ENCODE measurements around the gene HSD17B12. TPM values are rescaled to one million over a fixed set of nuclear protein-coding genes. Genes with fewer than 3 reads are reported as not detected.
"Not testable (repeated sequence)": the region's sequence is repeated elsewhere in the genome, so short reads cannot be mapped to it uniquely, and the experiment has no call there.

HSD17B12 gene
- total RNA-seq = 66.7 TPM

- peak; percentile 99 for DNase-seq
Measured at GRCh38 chr11:43680521-43681400, at the start of gene HSD17B12. Gene HSD17B12, plus strand, starts transcription at chr11:43680738. Its CDS starts 90 bp downstream, at chr11:43680828.

- DNase-seq = no peak
Measured at GRCh38 chr11:43631732-43632131, 48.8 kb upstream of the HSD17B12 start.

- DNase-seq = no peak
Measured at GRCh38 chr11:43632181-43632580, 48.4 kb upstream of the HSD17B12 start.

- no peak for DNase-seq
Measured at GRCh38 chr11:43638717-43639116, 41.8 kb upstream of the HSD17B12 start.

GRCh38 chr11:43639224-43639623 lies 41.3 kb upstream of the HSD17B12 start:
- DNase-seq = no peak

- no peak for DNase-seq
Measured at GRCh38 chr11:43639920-43640319, 40.6 kb upstream of the HSD17B12 start.

- peak; percentile 77 for DNase-seq
Measured at GRCh38 chr11:43643898-43644620, 36.5 kb upstream of the HSD17B12 start.

GRCh38 chr11:43644621-43645299 lies 35.8 kb upstream of the HSD17B12 start:
- no peak for DNase-seq

GRCh38 chr11:43646767-43647166 lies 33.8 kb upstream of the HSD17B12 start:
- DNase-seq = no peak

- DNase-seq = no peak
Measured at GRCh38 chr11:43648888-43649287, 31.6 kb upstream of the HSD17B12 start.

- DNase-seq = no peak
Measured at GRCh38 chr11:43649501-43649900, 31.0 kb upstream of the HSD17B12 start.

GRCh38 chr11:43649921-43650320 lies 30.6 kb upstream of the HSD17B12 start:
- DNase-seq = no peak

GRCh38 chr11:43663018-43663417 lies 17.5 kb upstream of the HSD17B12 start:
- DNase-seq = not testable (repeated sequence)

- DNase-seq = no peak
Measured at GRCh38 chr11:43664295-43664694, 16.2 kb upstream of the HSD17B12 start.

GRCh38 chr11:43671284-43671683 lies 9.3 kb upstream of the HSD17B12 start:
- not testable (repeated sequence) for DNase-seq

GRCh38 chr11:43674560-43674959 lies 6.0 kb upstream of the HSD17B12 start:
- DNase-seq = no peak

GRCh38 chr11:43676933-43677332 lies 3.6 kb upstream of the HSD17B12 start:
- no peak for DNase-seq

GRCh38 chr11:43681401-43681942 lies 934 bp downstream of the HSD17B12 start:
- DNase-seq = no peak

GRCh38 chr11:43682081-43682480 lies 1.5 kb downstream of the HSD17B12 start:
- DNase-seq = not testable (repeated sequence)

GRCh38 chr11:43685440-43685839 lies 4.9 kb downstream of the HSD17B12 start:
- no peak for DNase-seq

- DNase-seq = no peak
Measured at GRCh38 chr11:43686207-43686606, 5.7 kb downstream of the HSD17B12 start.

- DNase-seq = no peak
Measured at GRCh38 chr11:43687120-43687791, 6.7 kb downstream of the HSD17B12 start.
